Breast epithelium (tissue), 4 donors: Measurements from ENCODE around the gene ARPIN. TPM values are rescaled to one million over a fixed set of nuclear protein-coding genes. Genes with fewer than 3 reads are reported as not detected.

Experiments
- DNase-seq, 2 donors: peaks; one replicate each; pipeline ENCODE4 v3.0.0-alpha.2; 2019; ENCODE audit warnings: low spot score in 2 of 2
- H3K27ac ChIP-seq, 2 donors: fragments of 200-600 bp; sonication (generic) in 1 of 2; one replicate each; pipeline ENCODE4 v1.5.1; 2016 to 2019; ENCODE audit warnings: mild to moderate bottlenecking in 1 of 2
- H3K27me3 ChIP-seq, 2 donors: fragments of 200-600 bp; sonication (generic) in 1 of 2; one replicate each; pipeline versions ENCODE4 v1.5.1 to v1.6.0; 2017 to 2019; ENCODE audit warnings: control low read depth in 1 of 2, mild to moderate bottlenecking in 1 of 2
- H3K36me3 ChIP-seq: fragments of 200-600 bp; one replicate; pipeline ENCODE4 v1.5.1; 2019
- H3K4me1 ChIP-seq, 2 donors: fragments of 200-600 bp; sonication (generic); one replicate each; pipeline ENCODE4 v1.5.1; 2016 to 2019; ENCODE audit warnings: control low read depth in 1 of 2
- H3K4me3 ChIP-seq, 3 donors: fragments of 200-600 bp; sonication (generic); 1 replicate in 2 of 3; 2 replicates in 1 of 3; pipeline ENCODE4 v1.5.1; 2016 to 2019; ENCODE audit warnings: mild to moderate bottlenecking in 3 of 3, moderate library complexity in 2 of 3
- H3K9me3 ChIP-seq, 2 donors: fragments of 200-600 bp; sonication (generic) in 1 of 2; one replicate each; pipeline ENCODE4 v1.5.1; 2016 to 2019; ENCODE audit warnings: control low read depth in 1 of 2
- CTCF ChIP-seq, 3 donors: fragments of 450-650 bp; IDR thresholded peaks; one replicate each; pipeline ENCODE4 v1.5.1; 2016 to 2017; ENCODE audit warnings: antibody characterized with exemption in 3 of 3, mild to moderate bottlenecking in 3 of 3, moderate library complexity in 3 of 3
- POLR2A ChIP-seq: fragments of 450-650 bp; IDR thresholded peaks from one replicate; pipeline ENCODE4 v1.6.1; 2016; ENCODE audit warnings: antibody characterized with exemption, mild to moderate bottlenecking, moderate library complexity
- POLR2AphosphoS5 ChIP-seq, 3 donors: sonication (generic); formaldehyde crosslinking; IDR thresholded peaks; one replicate each; pipeline ENCODE4 v1.6.1; 2017; ENCODE audit warnings: antibody characterized with exemption in 3 of 3
- intact Hi-C: fragments of 100-400 bp; cut with DNase I; formaldehyde crosslinking; loops from one replicate; pipeline ENCODE4 v1.15.1; 2023; ENCODE audit warnings: low total_unique reads
- total RNA-seq, 3 donors: library from RNA; depleted of rRNA; stranded (reverse); fragments of >200 nt; gene quantifications; one replicate each; pipeline ENCODE4 v1.1.0, GENCODE V29; 2016

The ARPIN gene
- total RNA-seq, 3 donors from 2014 or later: 14.6 to 22.3 (median 17.0) TPM

GRCh38 chr15:89908226-89908625 is 4.5 kb downstream of the ARPIN start:
- no peaks in the 10 kb centered on the region for H3K27me3 ChIP-seq
- H3K9me3 ChIP-seq: no peaks in the 10 kb centered on the region
- intact Hi-C loops: loop anchor here (1.0 kb wide), 1 partner anchor 26 kb away; no protein-coding TSS in a partner anchor
- DNase-seq: no peak
- H3K4me3 ChIP-seq: no peak overlapping the region
- H3K4me1 ChIP-seq: no peaks in the 10 kb centered on the region
- H3K36me3 ChIP-seq: no peaks in the 10 kb centered on the region
- TF ChIP-seq POLR2A (no peak), CTCF (IDR thresholded peaks at IDR 0.05) (no peak), POLR2AphosphoS5 (IDR thresholded peaks at IDR 0.05) (no peak)
- no peak overlapping the region for H3K27ac ChIP-seq

GRCh38 chr15:89907289-89907688 is 5.5 kb downstream of the ARPIN start:
- H3K27me3 ChIP-seq: no peaks in the 10 kb centered on the region
- H3K4me3 ChIP-seq: no peak overlapping the region
- H3K4me1 ChIP-seq: no peaks in the 10 kb centered on the region
- no peaks in the 10 kb centered on the region for H3K9me3 ChIP-seq
- no peak for DNase-seq
- no peaks in the 10 kb centered on the region for H3K36me3 ChIP-seq
- no peak for TF ChIP-seq CTCF (IDR thresholded peaks at IDR 0.05)
- no peak for TF ChIP-seq POLR2AphosphoS5 (IDR thresholded peaks at IDR 0.05)
- no peak for TF ChIP-seq POLR2A
- intact Hi-C loops: no loop called here
- H3K27ac ChIP-seq: no peak overlapping the region

- DNase-seq: no peak
- H3K9me3 ChIP-seq: no peaks in the 10 kb centered on the region
- H3K27ac ChIP-seq: no peak overlapping the region
- no peaks in the 10 kb centered on the region for H3K4me1 ChIP-seq
- TF ChIP-seq POLR2AphosphoS5 (IDR thresholded peaks at IDR 0.05): no peak
- TF ChIP-seq CTCF (IDR thresholded peaks at IDR 0.05): no peak
- no peak for TF ChIP-seq POLR2A
- intact Hi-C loops: no loop called here
- no peaks in the 10 kb centered on the region for H3K36me3 ChIP-seq
- no peaks in the 10 kb centered on the region for H3K27me3 ChIP-seq
- H3K4me3 ChIP-seq: no peak overlapping the region
Measured at GRCh38 chr15:89905846-89906378, 6.8 kb downstream of the ARPIN start.

GRCh38 chr15:89904519-89904918 is 8.2 kb downstream of the ARPIN start:
- intact Hi-C loops: no loop called here
- no peak for DNase-seq

GRCh38 chr15:89903858-89904130 is 9.0 kb downstream of the ARPIN start:
- no peak for DNase-seq
- no peak overlapping the region for H3K4me3 ChIP-seq
- no peak overlapping the region for H3K27ac ChIP-seq
- H3K4me1 ChIP-seq: no peaks in the 10 kb centered on the region
- H3K27me3 ChIP-seq: no peaks in the 10 kb centered on the region
- H3K9me3 ChIP-seq: no peaks in the 10 kb centered on the region
- intact Hi-C loops: no loop called here
- no peaks in the 10 kb centered on the region for H3K36me3 ChIP-seq
- TF ChIP-seq CTCF (IDR thresholded peaks at IDR 0.05): no peak
- TF ChIP-seq POLR2A: no peak
- TF ChIP-seq POLR2AphosphoS5 (IDR thresholded peaks at IDR 0.05): no peak

More at GRCh38 chr15:89904519-89904918, 8.2 kb downstream of the ARPIN start:
- Histone ChIP-seq H3K36me3 (no peaks in the 10 kb centered on the region), H3K27ac (no peak overlapping the region), H3K4me1 (no peaks in the 10 kb centered on the region), H3K27me3 (no peaks in the 10 kb centered on the region), H3K4me3 (no peak overlapping the region), H3K9me3 (no peaks in the 10 kb centered on the region)
- TF ChIP-seq POLR2AphosphoS5 (IDR thresholded peaks at IDR 0.05) (no peak), CTCF (IDR thresholded peaks at IDR 0.05) (no peak), POLR2A (no peak)
